IMR-90 (cell line): ENCODE data around the gene NOL8. TPM values are rescaled to one million over a fixed set of nuclear protein-coding genes. Genes with fewer than 3 reads are reported as not detected.

Experiments used
- ATAC-seq: fragments of 200-7000 bp; cut with Tn5 transposase; 2 replicates; pipeline ENCODE4 v1.9.1; 2020; ENCODE audit warnings: low read depth, mild to moderate bottlenecking, moderate library complexity
- BruUV-seq: library from RNA; stranded (reverse); fragments of 400-500 nt; replicated peaks from 2 replicates; lab custom pipeline; 2021; lab: Mats Ljungman, UMichigan
- CTCF ChIA-PET: fragments of 300-600 bp; formaldehyde crosslinking; extraction: SDS; loops from one replicate; lab custom pipeline; 2021; ENCODE audit warnings: antibody characterized with exemption; lab: Yijun Ruan, JAX
- POLR2A ChIA-PET: fragments of 300-600 bp; sonication (Branson Sonifier 250); formaldehyde crosslinking; loops from one replicate; lab custom pipeline; 2022; ENCODE audit warnings: antibody characterized with exemption; ENCODE audit not compliant: unreplicated experiment; lab: Charles Lee
- DNase-seq: peaks from one replicate; pipeline ENCODE4 v3.0.0; 2013
- H2AFZ ChIP-seq: replicated peaks from 2 replicates; pipeline ENCODE3; 2013; ENCODE audit warnings: low read length, mild to moderate bottlenecking; ENCODE audit not compliant: poor library complexity
- H2AK5ac ChIP-seq: 2 replicates; pipeline ENCODE4 v1.6.1; 2013; ENCODE audit warnings: low read depth, low read length, inconsistent platforms
- H2AK9ac ChIP-seq: replicated peaks from 2 replicates; pipeline ENCODE3; 2013; ENCODE audit warnings: mild to moderate bottlenecking, low read depth, low read length, moderate library complexity; ENCODE audit not compliant: poor library complexity
- H2BK120ac ChIP-seq: 2 replicates; pipeline ENCODE4 v1.6.1; 2013; ENCODE audit warnings: low read depth, low read length, inconsistent platforms
- H2BK15ac ChIP-seq: 3 replicates; pipeline ENCODE4 v1.6.1; 2013; ENCODE audit warnings: low read depth, low read length, inconsistent platforms
- H2BK20ac ChIP-seq: 2 replicates; pipeline ENCODE4 v1.6.1; 2013; ENCODE audit warnings: low read depth, mild to moderate bottlenecking, inconsistent platforms, low read length, moderate library complexity
- H2BK5ac ChIP-seq: 2 replicates; pipeline ENCODE4 v1.6.1; 2013; ENCODE audit warnings: mild to moderate bottlenecking, low read depth, low read length, inconsistent platforms; ENCODE audit not compliant: poor library complexity, severe bottlenecking
- H3K14ac ChIP-seq: replicated peaks from 2 replicates; pipeline ENCODE4 v1.6.1; 2013; ENCODE audit warnings: low read depth, low read length, inconsistent platforms
- H3K18ac ChIP-seq: 2 replicates; pipeline ENCODE4 v1.6.1; 2013; ENCODE audit warnings: low read depth, low read length, control low read depth
- H3K23ac ChIP-seq: 2 replicates; pipeline ENCODE4 v1.6.1; 2013; ENCODE audit warnings: low read depth, low read length, inconsistent platforms
- H3K27ac ChIP-seq: 2 replicates; pipeline ENCODE4 v1.5.1; 2013; ENCODE audit warnings: mild to moderate bottlenecking, control low read depth, low read length; ENCODE audit not compliant: insufficient read depth
- H3K27me3 ChIP-seq: 2 replicates; pipeline ENCODE4 v1.6.1; 2013; ENCODE audit warnings: low read length; ENCODE audit not compliant: control insufficient read depth, insufficient read depth
- H3K36me3 ChIP-seq: 2 replicates; pipeline ENCODE4 v1.6.1; 2013; ENCODE audit warnings: low read length, mixed read lengths; ENCODE audit not compliant: control insufficient read depth, insufficient read depth
- H3K4ac ChIP-seq: 2 replicates; pipeline ENCODE4 v1.6.1; 2013; ENCODE audit warnings: low read depth, low read length, inconsistent platforms
- H3K4me1 ChIP-seq: 2 replicates; pipeline ENCODE4 v1.6.1; 2013; ENCODE audit warnings: low read length, mixed read lengths; ENCODE audit not compliant: control insufficient read depth, insufficient read depth
- H3K4me2 ChIP-seq: 2 replicates; pipeline ENCODE4 v1.6.1; 2013; ENCODE audit warnings: low read depth, mild to moderate bottlenecking, control low read depth, low read length, moderate library complexity
- H3K4me3 ChIP-seq: 2 replicates; pipeline ENCODE4 v1.5.1; 2013; ENCODE audit warnings: low read depth, mild to moderate bottlenecking, control low read depth, low read length, moderate library complexity; ENCODE audit not compliant: insufficient read depth
- H3K56ac ChIP-seq: 2 replicates; pipeline ENCODE4 v1.6.1; 2013; ENCODE audit warnings: low read length, inconsistent platforms; ENCODE audit not compliant: insufficient read depth; ENCODE audit errors: extremely low read depth
- H3K79me1 ChIP-seq, 2 experiments: 2 replicates each; pipeline ENCODE4 v1.6.1; 2013; ENCODE audit warnings: low read length in 2 of 2, inconsistent platforms in 1 of 2, low read depth in 1 of 2
- H3K9ac ChIP-seq: 2 replicates; pipeline ENCODE4 v1.6.1; 2013; ENCODE audit warnings: low read depth, low read length, control low read depth
- H3K9me1 ChIP-seq: 2 replicates; pipeline ENCODE4 v1.6.1; 2013; ENCODE audit warnings: low read length, inconsistent platforms; ENCODE audit not compliant: insufficient read depth
- H3K9me3 ChIP-seq: 2 replicates; pipeline ENCODE4 v1.6.1; 2013; ENCODE audit warnings: low read length; ENCODE audit not compliant: control insufficient read depth, insufficient read depth
- H4K20me1 ChIP-seq: 2 replicates; pipeline ENCODE4 v1.6.1; 2013; ENCODE audit warnings: low read length, inconsistent platforms; ENCODE audit not compliant: insufficient read depth
- H4K5ac ChIP-seq: 2 replicates; pipeline ENCODE4 v1.6.1; 2013; ENCODE audit warnings: mild to moderate bottlenecking, low read depth, low read length, control low read depth
- H4K8ac ChIP-seq, 2 experiments: 2 replicates each; pipeline ENCODE4 v1.6.1; 2013; ENCODE audit warnings: low read depth in 2 of 2, low read length in 2 of 2, control low read depth in 1 of 2, inconsistent platforms in 1 of 2
- H4K91ac ChIP-seq: 2 replicates; pipeline ENCODE4 v1.6.1; 2013; ENCODE audit warnings: low read depth, low read length, inconsistent platforms; ENCODE audit not compliant: insufficient read depth
- BHLHE40 ChIP-seq: fragments of 150-350 bp; IDR thresholded peaks from 2 replicates; pipeline ENCODE4 v1.6.1; 2016; ENCODE audit warnings: mild to moderate bottlenecking, low read depth, low read length
- CHD1 ChIP-seq: IDR thresholded peaks from 2 replicates; pipeline ENCODE4 v1.6.1; 2012; ENCODE audit warnings: low read depth, low read length, improper control_type of control experiment
- FOS ChIP-seq: fragments of 150-350 bp; IDR thresholded peaks from 2 replicates; pipeline ENCODE4 v1.6.1; 2016; ENCODE audit warnings: low read depth, low read length
- MAZ ChIP-seq: IDR thresholded peaks from 2 replicates; pipeline ENCODE4 v1.6.1; 2012; ENCODE audit warnings: low read depth, mild to moderate bottlenecking, low read length, improper control_type of control experiment, moderate library complexity, borderline replicate concordance
- MXI1 ChIP-seq: IDR thresholded peaks from 2 replicates; pipeline ENCODE4 v1.6.1; 2012; ENCODE audit warnings: low read depth, mild to moderate bottlenecking, low read length, moderate library complexity, borderline replicate concordance
- NFE2L2 ChIP-seq: fragments of 150-350 bp; IDR thresholded peaks from 2 replicates; pipeline ENCODE4 v1.6.1; 2016; ENCODE audit warnings: low read depth, mild to moderate bottlenecking, low read length
- RCOR1 ChIP-seq: IDR thresholded peaks from 2 replicates; pipeline ENCODE4 v1.6.1; 2012; ENCODE audit warnings: mild to moderate bottlenecking, low read length, improper control_type of control experiment; ENCODE audit not compliant: insufficient replicate concordance
- RFX5 ChIP-seq: IDR thresholded peaks from 2 replicates; pipeline ENCODE4 v1.8.0; 2012; ENCODE audit warnings: low read depth, mild to moderate bottlenecking, low read length, moderate library complexity
- SMC3 ChIP-seq: fragments of 150-350 bp; IDR thresholded peaks from 2 replicates; pipeline ENCODE4 v1.6.1; 2016; ENCODE audit warnings: low read depth, mild to moderate bottlenecking, antibody characterized with exemption, low read length, moderate library complexity
- USF2 ChIP-seq: fragments of 150-350 bp; IDR thresholded peaks from 2 replicates; pipeline ENCODE4 v1.6.1; 2017; ENCODE audit warnings: mild to moderate bottlenecking, antibody characterized with exemption, low read length, low read depth
- whole genome bisulfite sequencing, 2 experiments: methylation state at CpG; one replicate each; pipeline versions ENCODE4 v1.1.5 to v1.1.7; 2013; ENCODE audit warnings: missing lambda C conversion rate in 2 of 2; ENCODE audit not compliant: insufficient read length in 1 of 2; ENCODE audit errors: extremely low coverage in 2 of 2; 5-methylcytosine and 5-hydroxymethylcytosine counted together
- dilution Hi-C: fragments of 300-500 bp; cut with HindIII; formaldehyde crosslinking; loops from one replicate; pipeline ENCODE4 v1.14.3; 2018; ENCODE audit warnings: low sequenced_read_pairs; ENCODE audit not compliant: unreplicated experiment
- in situ Hi-C: fragments of 300-500 bp; cut with MboI; formaldehyde crosslinking; loops from 3 replicates; pipeline ENCODE4 v1.14.3; 2019; ENCODE audit warnings: low sequenced_read_pairs, inconsistent platforms, mixed read lengths
- intact Hi-C: fragments of 100-400 bp; cut with micrococcal nuclease; formaldehyde crosslinking; loops from 2 replicates; pipeline ENCODE4 v1.10.0; 2022
- polyA plus RNA-seq, 3 experiments: library from polyadenylated mRNA; depleted of rRNA; stranded (reverse); fragments of >200 nt; gene quantifications; 2 replicates each; pipeline ENCODE4 v1.2.3, GENCODE V29; 2012; ENCODE audit warnings: low replicate concordance in 1 of 3
- total RNA-seq: library from RNA; depleted of rRNA; stranded (reverse); fragments of >200 nt; gene quantifications from 2 replicates; pipeline ENCODE4 v1.2.3, GENCODE V29; 2012
- TF ChIP-seq, protein P1 (sequence below): conservative IDR thresholded peaks from 2 replicates; pipeline ENCODE4 v1.5.1; 2012; ENCODE audit warnings: mild to moderate bottlenecking, low read depth, low read length, improper control_type of control experiment

The NOL8 gene
- total and polyA plus RNA-seq, 2 of the 4 experiments (the other 2 are of a cell fraction): 10.1 to 18.3 TPM

DNA sequence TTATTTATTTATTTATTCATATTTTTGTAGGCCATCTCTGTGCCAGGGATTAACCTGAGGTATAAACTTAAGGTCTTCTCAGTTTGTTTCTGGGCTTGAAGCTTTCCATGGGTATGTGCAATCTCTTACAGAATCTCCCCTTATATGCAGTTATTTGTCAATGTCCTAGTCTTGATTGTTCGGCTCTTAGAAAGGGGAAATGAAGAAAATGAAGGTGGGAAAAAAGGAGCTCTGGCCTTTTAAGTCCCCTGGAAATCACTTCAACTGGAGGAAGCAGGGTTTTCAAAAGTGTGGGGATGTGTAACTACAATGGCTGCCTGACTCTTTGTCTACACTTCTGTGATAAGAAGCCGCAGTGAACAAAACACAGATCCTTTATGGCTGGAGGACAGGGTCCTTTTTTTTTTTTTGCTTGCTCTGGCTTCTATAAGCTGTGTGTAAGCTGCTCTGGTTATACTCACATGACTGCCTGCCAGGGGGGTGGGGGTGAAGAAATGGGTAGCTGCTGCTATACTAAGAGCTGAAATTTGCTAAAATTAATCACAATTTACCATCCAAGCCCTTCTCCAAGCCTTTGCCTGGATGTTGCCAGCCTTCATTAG, 34.3 kb upstream of the NOL8 start:
- Histone ChIP-seq H3K4me3 (no peak overlapping the region), H4K5ac (no peak overlapping the region), H2AFZ (no peak overlapping the region), H4K8ac (no peak overlapping the region), H3K4ac (no peak overlapping the region), H2BK15ac (no peak overlapping the region), H2BK120ac (no peak overlapping the region), H3K9me1 (no peaks in the 10 kb centered on the region), H3K27me3 (no peaks in the 10 kb centered on the region), H2AK9ac (no peak overlapping the region), H3K79me1 (no peaks in the 10 kb centered on the region), H3K56ac (no peak overlapping the region), H3K27ac (no peak overlapping the region), H3K14ac (no peak overlapping the region), H3K18ac (no peak overlapping the region; the same call in 1 of the 2 replicates), H3K4me1 (no peaks in the 10 kb centered on the region), H4K91ac (no peak overlapping the region), H2BK20ac (no peak overlapping the region), H3K9me3 (peaks cover 2% of the 10 kb centered on the region), H3K4me2 (no peak overlapping the region), H2AK5ac (no peak overlapping the region), H3K9ac (no peak overlapping the region), H2BK5ac (no peak overlapping the region), H4K20me1 (no peaks in the 10 kb centered on the region), H3K23ac (no peak overlapping the region), H3K36me3 (no peaks in the 10 kb centered on the region)
- in situ Hi-C loops (no loop called here), intact Hi-C loops (no loop called here), dilution Hi-C loops (no loop called here)
- ChIA-PET CTCF (interaction anchor here (0.7 kb wide), 1 partner anchor 248 kb away, joined by 3 read pairs; no protein-coding TSS in a partner anchor), POLR2A (no interaction called here)
- ATAC-seq: no peak
- 29% methylated on average over 1 of the region's 2 CpGs; no CpG with 5 or more reads in 1 of the 2 experiments for WGBS, 2 experiments
- no TSS peak for BruUV-seq
- TF ChIP-seq MXI1 (no peak), CHD1 (no peak), FOS (no peak), RCOR1 (no peak), RFX5 (no peak), NFE2L2 (no peak), MAZ (no peak), SMC3 (no peak), BHLHE40 (no peak), USF2 (no peak)
- TF ChIP-seq, protein P1, sequence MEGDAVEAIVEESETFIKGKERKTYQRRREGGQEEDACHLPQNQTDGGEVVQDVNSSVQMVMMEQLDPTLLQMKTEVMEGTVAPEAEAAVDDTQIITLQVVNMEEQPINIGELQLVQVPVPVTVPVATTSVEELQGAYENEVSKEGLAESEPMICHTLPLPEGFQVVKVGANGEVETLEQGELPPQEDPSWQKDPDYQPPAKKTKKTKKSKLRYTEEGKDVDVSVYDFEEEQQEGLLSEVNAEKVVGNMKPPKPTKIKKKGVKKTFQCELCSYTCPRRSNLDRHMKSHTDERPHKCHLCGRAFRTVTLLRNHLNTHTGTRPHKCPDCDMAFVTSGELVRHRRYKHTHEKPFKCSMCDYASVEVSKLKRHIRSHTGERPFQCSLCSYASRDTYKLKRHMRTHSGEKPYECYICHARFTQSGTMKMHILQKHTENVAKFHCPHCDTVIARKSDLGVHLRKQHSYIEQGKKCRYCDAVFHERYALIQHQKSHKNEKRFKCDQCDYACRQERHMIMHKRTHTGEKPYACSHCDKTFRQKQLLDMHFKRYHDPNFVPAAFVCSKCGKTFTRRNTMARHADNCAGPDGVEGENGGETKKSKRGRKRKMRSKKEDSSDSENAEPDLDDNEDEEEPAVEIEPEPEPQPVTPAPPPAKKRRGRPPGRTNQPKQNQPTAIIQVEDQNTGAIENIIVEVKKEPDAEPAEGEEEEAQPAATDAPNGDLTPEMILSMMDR: no peak
- no peak for DNase-seq
